Measurements from ENCODE around the gene ANGEL2.
"Not testable (repeated sequence)": the region's sequence is repeated elsewhere in the genome, so short reads cannot be mapped to it uniquely, and the experiment has no call there.

Gene ANGEL2, protein sequence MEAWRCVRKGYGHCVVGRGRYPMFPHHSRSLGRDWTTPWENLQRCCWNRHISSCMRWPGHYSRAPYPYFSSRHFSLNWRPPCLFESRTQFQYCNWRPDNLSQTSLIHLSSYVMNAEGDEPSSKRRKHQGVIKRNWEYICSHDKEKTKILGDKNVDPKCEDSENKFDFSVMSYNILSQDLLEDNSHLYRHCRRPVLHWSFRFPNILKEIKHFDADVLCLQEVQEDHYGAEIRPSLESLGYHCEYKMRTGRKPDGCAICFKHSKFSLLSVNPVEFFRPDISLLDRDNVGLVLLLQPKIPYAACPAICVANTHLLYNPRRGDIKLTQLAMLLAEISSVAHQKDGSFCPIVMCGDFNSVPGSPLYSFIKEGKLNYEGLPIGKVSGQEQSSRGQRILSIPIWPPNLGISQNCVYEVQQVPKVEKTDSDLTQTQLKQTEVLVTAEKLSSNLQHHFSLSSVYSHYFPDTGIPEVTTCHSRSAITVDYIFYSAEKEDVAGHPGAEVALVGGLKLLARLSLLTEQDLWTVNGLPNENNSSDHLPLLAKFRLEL

DNA sequence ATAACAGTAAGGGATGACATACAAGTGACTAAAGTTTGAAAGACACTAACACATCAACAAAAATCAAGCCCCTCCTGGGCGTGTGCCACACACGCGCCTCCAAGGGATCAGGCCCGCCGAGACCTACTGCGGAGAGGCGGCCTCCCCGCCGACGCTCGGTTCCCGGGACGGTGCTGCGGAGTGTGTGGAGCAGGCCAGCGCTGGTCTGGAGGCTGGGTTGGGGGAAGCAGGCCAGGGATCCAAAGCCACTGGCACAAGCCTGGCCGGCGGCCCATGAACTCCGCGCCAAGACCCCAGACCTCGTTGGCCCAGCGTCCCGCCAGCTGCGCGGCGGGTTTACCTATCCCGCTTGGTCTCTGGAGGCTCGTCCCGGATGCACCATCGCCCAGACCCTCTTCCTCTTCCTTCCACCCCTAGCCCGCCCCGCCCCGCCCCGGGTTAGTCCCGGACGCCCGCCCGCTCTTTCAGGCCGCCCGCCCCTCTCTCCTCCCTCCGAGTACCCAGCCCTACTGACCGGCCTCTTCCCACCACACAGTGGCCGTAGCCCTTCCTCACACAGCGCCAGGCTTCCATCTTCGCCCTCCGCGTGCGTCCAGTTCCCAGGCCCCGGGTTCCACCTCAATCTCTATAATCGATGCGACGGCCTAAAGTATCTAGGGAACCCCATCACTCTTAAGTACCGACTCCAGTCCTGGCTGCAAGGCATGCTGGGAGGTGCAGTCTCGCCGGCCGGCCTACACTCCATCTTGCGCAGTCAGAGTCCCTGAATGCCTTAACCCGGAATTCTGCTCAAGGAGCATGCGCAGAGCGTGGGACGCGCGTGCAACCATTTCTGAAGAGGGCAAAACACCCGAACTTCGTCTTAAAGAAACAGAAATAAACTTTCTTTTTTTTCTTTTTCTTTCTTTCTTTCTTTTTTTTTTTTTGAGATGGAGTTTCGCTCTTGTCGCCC, at the start of gene ANGEL2:
Gene ANGEL2 (minus strand): TSS at position 769 of the 952 bp plus-strand sequence. CDS start 196 bp downstream, at position 573.
- peak; percentile 93 to 94 for DNase-seq

- no peak for DNase-seq
Measured at GRCh38 chr1:213061263-213061662, 45.6 kb upstream of the ANGEL2 start.

DNA sequence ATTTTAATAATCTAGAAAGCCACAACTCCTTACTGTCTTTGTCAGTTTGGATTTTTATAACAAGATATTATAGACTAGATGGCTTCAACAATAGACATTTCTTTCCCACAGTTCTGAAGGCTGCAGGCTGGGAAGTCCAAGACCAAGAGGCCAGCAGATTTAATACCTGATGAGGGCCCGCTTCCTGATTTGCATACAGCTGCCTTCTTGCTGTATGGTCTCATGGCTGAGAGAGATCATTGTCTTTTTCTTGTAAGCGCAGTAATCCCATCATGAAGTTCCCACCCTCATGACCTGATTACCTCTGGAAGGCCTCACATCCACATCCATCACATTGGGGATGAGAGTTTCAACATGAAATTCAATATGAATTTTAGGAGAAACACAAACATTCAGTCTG, 45.2 kb upstream of the ANGEL2 start:
- no peak for DNase-seq

DNA sequence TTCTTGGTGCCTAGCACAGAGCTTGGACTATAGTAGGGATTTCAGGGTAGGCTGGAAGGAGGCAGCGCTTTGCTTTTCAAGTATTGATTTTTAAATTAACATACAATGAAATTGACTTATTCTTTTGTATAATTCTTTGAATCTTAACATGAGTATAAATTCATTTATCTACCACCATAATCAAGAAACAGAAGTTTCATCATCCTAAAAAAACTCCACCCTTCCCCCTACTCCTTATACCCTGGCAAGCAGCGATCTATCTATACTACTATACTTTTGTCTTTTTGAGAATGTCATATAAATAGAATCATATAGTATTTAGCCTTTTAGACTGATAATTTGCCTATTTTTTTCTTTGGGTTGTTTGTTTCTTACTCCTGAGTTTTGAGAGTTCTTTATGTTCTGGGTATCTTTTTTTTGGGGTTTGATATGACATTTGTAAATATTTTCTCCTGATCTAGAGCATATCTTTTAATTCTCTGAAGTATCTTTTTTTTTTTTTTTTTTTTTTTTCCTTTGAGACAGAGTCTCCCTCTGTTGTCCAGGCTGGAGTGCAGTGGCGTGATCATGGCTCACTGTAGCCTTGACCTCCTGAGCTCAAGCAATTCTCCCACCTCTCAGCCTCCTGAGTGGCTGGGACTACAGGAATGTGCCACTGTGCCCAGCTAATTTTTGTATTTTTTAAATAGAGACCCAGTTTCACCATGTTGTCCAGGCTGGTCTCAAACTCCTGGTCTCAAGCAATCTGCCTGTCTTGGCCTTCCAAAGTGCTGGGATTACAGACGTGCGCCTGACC, 41.8 kb upstream of the ANGEL2 start:
- DNase-seq = no peak

GRCh38 chr1:213055767-213056166, 40.1 kb upstream of the ANGEL2 start:
- no peak for DNase-seq

DNA sequence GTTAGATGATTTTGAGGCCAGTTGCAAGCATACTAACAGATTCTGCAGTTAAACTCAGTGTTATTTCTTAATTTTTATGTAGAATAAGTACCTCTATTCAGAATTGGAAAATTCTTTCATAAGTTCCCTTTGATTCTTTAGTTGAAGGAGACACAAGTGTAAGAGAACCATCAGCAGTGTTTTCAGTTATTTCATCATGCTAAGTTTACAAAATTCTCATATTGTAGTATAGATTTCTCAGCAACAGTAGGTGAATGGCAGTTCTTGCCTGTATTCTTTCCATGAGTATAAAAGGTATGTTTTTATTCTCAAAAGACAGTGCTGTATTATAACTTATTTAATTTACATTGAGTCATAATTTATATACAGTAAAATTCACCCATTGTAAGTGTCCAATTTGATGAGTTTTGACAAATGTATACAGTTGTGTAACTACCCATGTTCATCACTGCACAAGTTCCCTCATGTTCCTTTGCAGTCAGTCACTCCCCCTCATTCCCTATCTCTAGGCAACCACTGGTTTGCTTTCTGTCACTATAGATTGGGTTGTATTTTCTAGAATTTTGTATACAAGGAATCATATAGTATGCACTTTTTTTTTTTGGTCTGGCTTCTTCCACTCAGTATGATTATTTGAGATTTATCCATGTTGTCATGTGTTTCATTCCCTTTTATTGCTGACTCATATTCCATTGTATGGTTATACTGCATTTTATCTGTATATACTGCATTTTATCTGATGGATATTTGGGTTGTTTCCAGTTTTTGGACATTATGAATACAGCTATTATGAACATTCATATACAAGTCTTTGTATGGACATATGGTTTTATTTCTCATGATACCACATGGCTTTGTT, 39.3 kb upstream of the ANGEL2 start:
- no peak for DNase-seq

GRCh38 chr1:213054142-213054541, 38.5 kb upstream of the ANGEL2 start:
- no peak for DNase-seq

DNA sequence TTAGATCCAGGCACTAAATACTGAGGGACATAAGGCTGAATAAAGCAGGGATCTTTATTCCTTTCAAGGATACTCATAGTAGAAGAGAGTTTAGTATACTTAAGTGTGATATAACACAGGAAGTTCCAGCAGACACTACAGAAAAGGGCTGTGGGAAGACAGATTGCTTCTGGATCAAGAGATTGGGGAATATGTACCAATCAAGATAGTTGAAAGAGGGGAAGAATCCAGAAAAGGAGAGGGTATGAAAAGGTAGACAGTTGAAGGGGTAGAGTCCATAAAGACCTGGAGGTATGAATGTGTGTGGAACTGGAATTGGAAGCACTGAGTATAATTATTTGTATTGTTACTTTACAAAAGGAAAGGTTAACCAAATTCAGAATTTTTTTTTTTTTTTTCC, 37.8 kb upstream of the ANGEL2 start:
- no peak for DNase-seq

DNA sequence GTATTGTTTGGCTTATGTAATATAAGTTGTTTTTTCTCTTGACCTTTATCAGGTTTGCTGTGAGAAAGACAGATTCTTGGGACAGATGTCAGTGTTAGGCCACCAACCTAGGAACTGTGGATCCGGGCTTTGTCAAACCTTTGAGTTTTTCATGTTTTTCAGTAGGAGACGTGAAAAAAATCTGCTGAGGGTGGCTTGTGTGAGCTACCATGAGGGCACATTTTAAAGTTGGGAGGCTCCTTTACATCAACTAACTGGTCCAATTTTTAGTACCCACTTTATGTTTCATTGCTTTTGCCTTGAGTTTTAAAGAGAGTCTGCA, 36.2 kb upstream of the ANGEL2 start:
- no peak for DNase-seq

- peak; percentile 81 for DNase-seq
Measured at GRCh38 chr1:213051127-213051880, 35.6 kb upstream of the ANGEL2 start, which contains the start of gene RPS6KC1. Gene RPS6KC1, plus strand, starts transcription at chr1:213051241. Its CDS starts 164 bp downstream, at chr1:213051405.

- DNase-seq = peak in 1 of 2 donors; percentile 0
Measured at GRCh38 chr1:213050745-213051126, 35.1 kb upstream of the ANGEL2 start.

DNA sequence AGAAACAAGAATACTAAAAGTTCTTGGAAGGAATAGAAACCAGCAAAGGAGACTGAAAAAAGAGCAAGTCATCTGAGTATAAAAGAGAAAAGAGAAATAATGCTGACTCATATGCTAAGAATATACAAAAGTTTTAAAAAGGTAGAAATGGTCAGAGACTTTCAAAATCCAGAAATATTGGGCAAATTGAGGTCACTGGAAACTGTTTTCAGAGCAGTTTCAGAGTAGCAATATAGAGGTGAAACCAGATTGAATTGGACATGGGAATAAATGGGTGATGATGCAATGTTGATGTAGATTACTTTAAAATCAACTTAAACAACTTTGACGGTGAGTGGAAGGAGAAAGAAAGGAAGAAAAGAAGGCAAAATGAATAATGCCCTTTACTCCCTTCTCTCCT, 33.6 kb upstream of the ANGEL2 start:
- no peak for DNase-seq

DNA sequence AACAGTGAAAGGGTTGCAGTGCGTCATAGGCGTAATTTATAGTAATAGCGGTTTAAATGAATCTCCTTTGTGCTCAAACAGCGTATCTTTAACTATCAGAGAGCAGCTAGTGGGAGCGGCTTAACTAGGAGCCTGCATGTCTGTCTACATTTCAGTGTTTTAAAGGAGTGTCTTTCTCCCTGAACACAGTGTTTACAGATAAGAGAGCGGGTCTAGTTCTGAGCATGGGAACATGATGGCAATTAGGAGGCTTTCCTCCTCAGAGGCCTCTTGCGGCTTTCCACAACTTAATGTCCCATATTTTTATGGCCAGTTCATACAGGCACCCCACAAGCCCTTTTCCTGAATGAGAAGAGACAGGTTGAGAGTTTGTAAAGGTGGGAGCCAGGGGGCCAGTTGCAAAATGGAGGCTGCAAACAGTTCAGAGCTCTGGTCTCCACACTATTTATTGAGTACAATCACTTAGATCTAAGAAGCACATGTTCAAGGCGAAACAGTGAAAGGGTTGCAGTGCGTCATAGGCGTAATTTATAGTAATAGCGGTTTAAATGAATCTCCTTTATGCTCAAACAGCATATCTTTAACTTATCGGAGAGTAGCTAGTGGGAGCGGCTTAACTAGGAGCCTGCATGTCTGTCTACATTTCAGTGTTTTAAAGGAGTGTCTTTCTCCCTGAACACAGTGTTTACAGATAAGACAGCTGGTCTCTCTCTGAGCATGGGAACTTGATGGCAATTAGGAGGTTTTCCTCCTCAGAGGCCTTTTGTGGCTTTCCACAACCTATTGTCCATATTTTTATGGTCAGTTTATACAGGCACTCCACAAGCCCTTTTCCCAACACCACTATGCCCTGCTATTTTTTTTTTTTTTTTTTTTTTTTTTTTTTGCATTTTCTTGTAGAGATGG, 29.9 kb upstream of the ANGEL2 start:
- DNase-seq = not testable (repeated sequence)

GRCh38 chr1:213041443-213041842, 25.8 kb upstream of the ANGEL2 start:
- DNase-seq = no peak

- DNase-seq = no peak
Measured at GRCh38 chr1:213035573-213035972, 19.9 kb upstream of the ANGEL2 start.

GRCh38 chr1:213034713-213035112, 19.0 kb upstream of the ANGEL2 start:
- no peak for DNase-seq

GRCh38 chr1:213032651-213033050, 17.0 kb upstream of the ANGEL2 start:
- no peak for DNase-seq

DNA sequence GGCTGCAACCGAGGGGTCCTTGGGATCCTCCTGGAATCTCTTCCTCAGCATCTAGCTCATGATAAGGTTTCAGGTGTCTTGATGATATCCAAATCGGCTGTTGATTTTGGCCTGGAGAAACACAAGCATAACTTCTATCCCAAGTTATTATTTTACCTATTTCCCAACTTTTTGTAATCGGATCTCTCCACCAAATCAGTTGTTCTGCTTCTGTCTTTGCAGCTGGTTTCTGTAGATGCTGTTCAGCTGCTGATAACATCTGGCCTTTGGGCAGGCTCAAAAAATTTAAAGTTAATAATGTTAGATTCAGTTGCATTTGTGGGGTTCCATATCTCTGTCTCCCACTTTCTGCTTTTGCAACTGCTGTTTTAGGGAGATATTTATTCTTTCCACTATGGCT, 11.4 kb upstream of the ANGEL2 start:
- DNase-seq = not testable (repeated sequence)

GRCh38 chr1:213020016-213020415, 4.3 kb upstream of the ANGEL2 start:
- no peak for DNase-seq

- DNase-seq = no peak
Measured at GRCh38 chr1:213019450-213019849, 3.8 kb upstream of the ANGEL2 start.

Measured in activated CD4-positive, alpha-beta T cell treated with anti-CD3 and anti-CD28 coated beads for 4 hours (primary cell).